HepG2 (cell line): ENCODE data around the gene TSPAN13. TPM values are rescaled to one million over a fixed set of nuclear protein-coding genes. Genes with fewer than 3 reads are reported as not detected.

Source experiments
- ARID2 ChIP-seq: sonication (generic); formaldehyde crosslinking; IDR thresholded peaks from 2 replicates; pipeline ENCODE4 v1.8.1; 2022; ENCODE audit warnings: mild to moderate bottlenecking, missing genetic modification reagents, borderline replicate concordance
- DZIP1 ChIP-seq: sonication (generic); formaldehyde crosslinking; IDR thresholded peaks from 2 replicates; pipeline ENCODE4 v1.5.0; 2020; ENCODE audit warnings: mild to moderate bottlenecking, missing genetic modification reagents
- HCFC1 ChIP-seq: fragments of 150-350 bp; IDR thresholded peaks from 2 replicates; pipeline ENCODE4 v1.6.1; 2014; ENCODE audit warnings: low read depth, low read length
- KMT2A ChIP-seq: sonication (generic); formaldehyde crosslinking; IDR thresholded peaks from 2 replicates; pipeline ENCODE4 v1.4.0; 2020; ENCODE audit warnings: missing genetic modification reagents
- NFE2L2 ChIP-seq: fragments of 150-350 bp; IDR thresholded peaks from 2 replicates; pipeline ENCODE4 v1.6.1; 2014; ENCODE audit warnings: low read length
- ONECUT2 ChIP-seq: sonication (generic); formaldehyde crosslinking; IDR thresholded peaks from 2 replicates; pipeline ENCODE4 v1.4.0; 2020; ENCODE audit warnings: missing genetic modification reagents
- REXO4 ChIP-seq: sonication (generic); formaldehyde crosslinking; IDR thresholded peaks from 2 replicates; pipeline ENCODE4 v1.8.0; 2022; ENCODE audit warnings: missing genetic modification reagents, mild to moderate bottlenecking, borderline replicate concordance
- SOX6 ChIP-seq, 2 experiments: fragments of 450-650 bp in 1 of 2; sonication (generic) in 1 of 2; formaldehyde crosslinking in 1 of 2; IDR thresholded peaks; 2 replicates each; pipeline versions ENCODE4 v1.4.0 to v1.6.1; 2017 to 2020; ENCODE audit warnings: antibody characterized with exemption in 1 of 2, mild to moderate bottlenecking in 1 of 2, missing genetic modification reagents in 1 of 2
- TBX3 ChIP-seq: fragments of 450-650 bp; IDR thresholded peaks from 2 replicates; pipeline ENCODE4 v1.6.1; 2017; ENCODE audit warnings: antibody characterized with exemption, mild to moderate bottlenecking, inconsistent platforms, borderline replicate concordance
- ZNF207 ChIP-seq: fragments of 450-650 bp; IDR thresholded peaks from 2 replicates; pipeline ENCODE4 v1.6.1; 2016; ENCODE audit warnings: antibody characterized with exemption, borderline replicate concordance
- ZNF547 ChIP-seq: sonication (generic); formaldehyde crosslinking; IDR thresholded peaks from 2 replicates; pipeline ENCODE4 v1.5.1; 2020; ENCODE audit warnings: mild to moderate bottlenecking, missing genetic modification reagents
- ZNF597 ChIP-seq: sonication (generic); formaldehyde crosslinking; IDR thresholded peaks from 2 replicates; pipeline ENCODE4 v1.5.0; 2020; ENCODE audit warnings: missing genetic modification reagents
- ZNF615 ChIP-seq: sonication (generic); formaldehyde crosslinking; IDR thresholded peaks from 2 replicates; pipeline ENCODE4 v1.5.0; 2020; ENCODE audit warnings: mild to moderate bottlenecking, missing genetic modification reagents, borderline replicate concordance
- ZNF839 ChIP-seq: sonication (generic); formaldehyde crosslinking; IDR thresholded peaks from 2 replicates; pipeline ENCODE4 v1.4.0; 2020; ENCODE audit warnings: missing genetic modification reagents, mild to moderate bottlenecking, borderline replicate concordance
- polyA plus RNA-seq, 8 experiments: library from polyadenylated mRNA; depleted of rRNA in 3 of 8; stranded (reverse) in 7 of 8; unstranded in 1 of 8; fragments of >200 nt; fragmentation: Illumina TruSeq in 4 of 8; extraction: Trizol in 4 of 8; gene quantifications; 2 replicates each; pipeline versions ENCODE4 v1.2.1 to v1.2.3, GENCODE V29; 2011 to 2016; ENCODE audit warnings: low read depth in 4 of 8, missing spikeins in 1 of 8, mixed read lengths in 1 of 8; ENCODE audit not compliant: insufficient read depth in 1 of 8
- total RNA-seq, 5 experiments: library from RNA; depleted of rRNA; stranded (reverse); fragments of >200 nt; fragmentation: Illumina TruSeq; extraction: Trizol; gene quantifications; 2 replicates each; pipeline ENCODE4 v1.2.3, GENCODE V29; 2016; ENCODE audit warnings: low read depth in 1 of 5
- TF ChIP-seq, protein P1 (sequence below): sonication (generic); formaldehyde crosslinking; IDR thresholded peaks from 2 replicates; pipeline ENCODE4 v1.4.0; 2020; ENCODE audit warnings: missing genetic modification reagents
- TF ChIP-seq, protein P2 (sequence below): sonication (generic); formaldehyde crosslinking; IDR thresholded peaks from 2 replicates; pipeline ENCODE4 v1.4.0; 2020; ENCODE audit warnings: low read depth, mild to moderate bottlenecking, missing genetic modification reagents

Gene TSPAN13
- total and polyA plus RNA-seq, 2 of the 13 experiments (the other 11 are each of a cell fraction or from before 2014, with no cell fraction given): 5.8 to 6.2 TPM

DNA sequence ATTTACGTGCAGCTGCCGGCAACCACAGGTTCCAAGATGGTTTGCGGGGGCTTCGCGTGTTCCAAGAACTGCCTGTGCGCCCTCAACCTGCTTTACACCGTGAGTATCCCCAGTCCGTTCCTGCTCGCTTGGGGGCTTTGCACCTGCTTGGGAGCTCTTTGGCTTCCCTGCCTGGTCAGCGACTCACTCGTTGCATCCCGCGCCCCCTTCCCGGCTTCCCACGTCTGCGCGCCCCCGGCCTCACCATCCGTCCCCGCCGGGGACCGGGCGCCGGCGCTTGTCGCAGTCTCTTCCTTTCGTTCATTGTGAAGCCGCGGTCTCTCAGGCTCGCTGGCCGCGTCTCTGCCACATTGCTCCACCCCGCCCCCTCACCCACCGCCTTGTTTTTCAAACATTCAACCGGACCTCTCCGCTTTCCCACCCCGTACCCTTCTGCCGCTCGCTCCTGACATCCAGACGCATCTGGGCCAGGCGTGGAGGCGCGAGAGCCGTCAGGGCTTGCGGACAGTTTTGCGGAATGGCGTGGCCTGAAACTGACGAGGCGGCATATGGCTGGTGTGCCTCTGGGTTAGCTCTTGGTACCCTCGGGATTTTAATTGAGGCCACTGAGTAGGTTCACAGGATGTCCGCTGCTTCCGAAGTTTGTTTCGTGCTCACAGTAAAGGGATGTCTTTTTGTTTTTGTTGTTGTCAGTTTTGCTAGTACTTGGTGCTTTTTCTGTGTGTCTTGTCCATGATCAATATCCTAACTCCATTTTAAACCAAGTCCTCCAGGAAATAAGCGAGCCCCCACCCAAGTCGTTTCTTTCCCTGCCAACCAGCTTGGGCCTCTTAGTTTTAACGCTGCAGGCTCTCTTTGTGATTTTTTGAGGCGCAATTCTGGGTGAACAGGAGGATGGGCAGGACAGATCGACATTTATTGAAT, 639 bp downstream of the TSPAN13 start (continued):
- no peak for TF ChIP-seq TBX3
- TF ChIP-seq, protein P1, sequence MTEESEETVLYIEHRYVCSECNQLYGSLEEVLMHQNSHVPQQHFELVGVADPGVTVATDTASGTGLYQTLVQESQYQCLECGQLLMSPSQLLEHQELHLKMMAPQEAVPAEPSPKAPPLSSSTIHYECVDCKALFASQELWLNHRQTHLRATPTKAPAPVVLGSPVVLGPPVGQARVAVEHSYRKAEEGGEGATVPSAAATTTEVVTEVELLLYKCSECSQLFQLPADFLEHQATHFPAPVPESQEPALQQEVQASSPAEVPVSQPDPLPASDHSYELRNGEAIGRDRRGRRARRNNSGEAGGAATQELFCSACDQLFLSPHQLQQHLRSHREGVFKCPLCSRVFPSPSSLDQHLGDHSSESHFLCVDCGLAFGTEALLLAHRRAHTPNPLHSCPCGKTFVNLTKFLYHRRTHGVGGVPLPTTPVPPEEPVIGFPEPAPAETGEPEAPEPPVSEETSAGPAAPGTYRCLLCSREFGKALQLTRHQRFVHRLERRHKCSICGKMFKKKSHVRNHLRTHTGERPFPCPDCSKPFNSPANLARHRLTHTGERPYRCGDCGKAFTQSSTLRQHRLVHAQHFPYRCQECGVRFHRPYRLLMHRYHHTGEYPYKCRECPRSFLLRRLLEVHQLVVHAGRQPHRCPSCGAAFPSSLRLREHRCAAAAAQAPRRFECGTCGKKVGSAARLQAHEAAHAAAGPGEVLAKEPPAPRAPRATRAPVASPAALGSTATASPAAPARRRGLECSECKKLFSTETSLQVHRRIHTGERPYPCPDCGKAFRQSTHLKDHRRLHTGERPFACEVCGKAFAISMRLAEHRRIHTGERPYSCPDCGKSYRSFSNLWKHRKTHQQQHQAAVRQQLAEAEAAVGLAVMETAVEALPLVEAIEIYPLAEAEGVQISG (CRISPR knock-in tag): no peak
- no peak for TF ChIP-seq REXO4
- TF ChIP-seq HCFC1: no peak
- TF ChIP-seq ONECUT2 (CRISPR knock-in tag): no peak
- TF ChIP-seq ZNF597 (CRISPR knock-in tag): no peak
- no peak for TF ChIP-seq KMT2A (CRISPR knock-in tag)
- no peak for TF ChIP-seq NFE2L2
- no peak for TF ChIP-seq DZIP1 (CRISPR knock-in tag)
- TF ChIP-seq ZNF615: 0 out of 2 replicates have a peak, but pooled peaks have one; percentile 33
- TF ChIP-seq ZNF207: no peak
- TF ChIP-seq ZNF839 (CRISPR knock-in tag): no peak
- TF ChIP-seq SOX6 (IDR thresholded peaks at IDR 0.05): no peak
- TF ChIP-seq SOX6 (CRISPR knock-in tag; IDR thresholded peaks at IDR 0.05): no peak; the same call in 1 of the 2 replicates
- TF ChIP-seq, protein P2, sequence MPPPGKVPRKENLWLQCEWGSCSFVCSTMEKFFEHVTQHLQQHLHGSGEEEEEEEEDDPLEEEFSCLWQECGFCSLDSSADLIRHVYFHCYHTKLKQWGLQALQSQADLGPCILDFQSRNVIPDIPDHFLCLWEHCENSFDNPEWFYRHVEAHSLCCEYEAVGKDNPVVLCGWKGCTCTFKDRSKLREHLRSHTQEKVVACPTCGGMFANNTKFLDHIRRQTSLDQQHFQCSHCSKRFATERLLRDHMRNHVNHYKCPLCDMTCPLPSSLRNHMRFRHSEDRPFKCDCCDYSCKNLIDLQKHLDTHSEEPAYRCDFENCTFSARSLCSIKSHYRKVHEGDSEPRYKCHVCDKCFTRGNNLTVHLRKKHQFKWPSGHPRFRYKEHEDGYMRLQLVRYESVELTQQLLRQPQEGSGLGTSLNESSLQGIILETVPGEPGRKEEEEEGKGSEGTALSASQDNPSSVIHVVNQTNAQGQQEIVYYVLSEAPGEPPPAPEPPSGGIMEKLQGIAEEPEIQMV (CRISPR knock-in tag): peak; percentile 39; the same call in 1 of the 2 replicates
- TF ChIP-seq ZNF547 (CRISPR knock-in tag): no peak
- peak; percentile 48; the same call in 1 of the 2 replicates for TF ChIP-seq ARID2
